CD14-positive monocyte (primary cell): Measurements from ENCODE around the gene CLDN19. TPM values are rescaled to one million over a fixed set of nuclear protein-coding genes. Genes with fewer than 3 reads are reported as not detected.

Experiments
- DNase-seq, 3 donors: peaks; one replicate each; pipeline ENCODE4 v3.0.0-alpha.2; 2011 to 2022
- H2AFZ ChIP-seq: 2 replicates; pipeline ENCODE4 v1.6.0; 2012; ENCODE audit warnings: mild to moderate bottlenecking, low read depth, low read length, inconsistent platforms; ENCODE audit not compliant: insufficient read depth, poor library complexity, severe bottlenecking
- H3K27ac ChIP-seq, 2 donors: 1 replicate in 1 of 2; 2 replicates in 1 of 2; pipeline ENCODE4 v1.5.1; 2012 to 2013; ENCODE audit warnings: low read length in 2 of 2, control low read depth in 1 of 2, inconsistent platforms in 1 of 2, low read depth in 1 of 2, mild to moderate bottlenecking in 1 of 2
- H3K27me3 ChIP-seq, 2 donors: one replicate each; pipeline versions ENCODE4 v1.6.0 to v1.6.1; 2011 to 2013; ENCODE audit warnings: low read length in 2 of 2; ENCODE audit not compliant: control insufficient read depth in 2 of 2, insufficient read depth in 2 of 2
- H3K36me3 ChIP-seq, 2 donors: replicated peaks in 1 of 2; 1 replicate in 1 of 2; 2 replicates in 1 of 2; pipeline versions ENCODE4 v1.5.1 to v1.6.1; 2012 to 2013; ENCODE audit warnings: low read length in 2 of 2, control low read depth in 1 of 2, inconsistent platforms in 1 of 2, mild to moderate bottlenecking in 1 of 2; ENCODE audit not compliant: insufficient read depth in 2 of 2, control insufficient read depth in 1 of 2
- H3K4me1 ChIP-seq, 2 donors: 1 replicate in 1 of 2; 2 replicates in 1 of 2; pipeline versions ENCODE4 v1.5.1 to v1.6.1; 2012 to 2013; ENCODE audit warnings: low read length in 2 of 2, control low read depth in 1 of 2, inconsistent platforms in 1 of 2, mild to moderate bottlenecking in 1 of 2, moderate library complexity in 1 of 2; ENCODE audit not compliant: insufficient read depth in 2 of 2, control insufficient read depth in 1 of 2
- H3K4me2 ChIP-seq: replicated peaks from 2 replicates; pipeline ENCODE3; 2012; ENCODE audit warnings: low read length, moderate library complexity, mild to moderate bottlenecking; ENCODE audit not compliant: poor library complexity, severe bottlenecking; ENCODE audit errors: extremely low read depth
- H3K4me3 ChIP-seq, 3 experiments: fragments of 200-600 bp in 1 of 3; sonication (generic) in 1 of 3; replicated peaks in 1 of 3; 1 replicate in 2 of 3; 2 replicates in 1 of 3; pipeline ENCODE4 v1.5.1; 2011 to 2013; ENCODE audit warnings: low read length in 3 of 3, mild to moderate bottlenecking in 3 of 3, control low read depth in 2 of 3, low read depth in 2 of 3, inconsistent platforms in 1 of 3, moderate library complexity in 1 of 3
- H3K79me2 ChIP-seq: 2 replicates; pipeline ENCODE4 v1.6.0; 2012; ENCODE audit warnings: mild to moderate bottlenecking, control low read depth, inconsistent platforms, low read length, moderate library complexity; ENCODE audit not compliant: insufficient read depth
- H3K9ac ChIP-seq: 2 replicates; pipeline ENCODE4 v1.6.0; 2017; ENCODE audit warnings: low read length, mild to moderate bottlenecking; ENCODE audit not compliant: insufficient read depth, poor library complexity, severe bottlenecking
- H3K9me3 ChIP-seq, 2 donors: replicated peaks in 1 of 2; 1 replicate in 1 of 2; 2 replicates in 1 of 2; pipeline versions ENCODE4 v1.5.1 to v1.6.1; 2012 to 2013; ENCODE audit warnings: low read length in 2 of 2, control low read depth in 1 of 2; ENCODE audit not compliant: control insufficient read depth in 1 of 2, insufficient read depth in 1 of 2
- H4K20me1 ChIP-seq: 2 replicates; pipeline ENCODE4 v1.6.0; 2012; ENCODE audit warnings: mild to moderate bottlenecking, low read length, control low read depth, moderate library complexity; ENCODE audit not compliant: insufficient read depth
- H3K27ac Mint-ChIP-seq, 7 donors: one replicate each; pipeline ENCODE4 v1.8.0; 2020; ENCODE audit warnings: mild to moderate bottlenecking in 7 of 7, mixed read lengths in 7 of 7, moderate library complexity in 6 of 7, inconsistent platforms in 2 of 7
- H3K27me3 Mint-ChIP-seq, 3 donors: one replicate each; pipeline ENCODE4 v1.8.0; 2021 to 2022; ENCODE audit warnings: low read depth in 3 of 3, mild to moderate bottlenecking in 3 of 3, mixed read lengths in 3 of 3, moderate library complexity in 3 of 3, inconsistent platforms in 1 of 3
- H3K36me3 Mint-ChIP-seq, 2 donors: one replicate each; pipeline ENCODE4 v1.8.0; 2020; ENCODE audit warnings: mixed read lengths in 2 of 2, inconsistent platforms in 1 of 2, mild to moderate bottlenecking in 1 of 2
- H3K4me1 Mint-ChIP-seq: one replicate; pipeline ENCODE4 v1.8.0; 2020; ENCODE audit warnings: mild to moderate bottlenecking, mixed read lengths
- H3K4me3 Mint-ChIP-seq, 2 donors: one replicate each; pipeline ENCODE4 v1.8.0; 2020; ENCODE audit warnings: mild to moderate bottlenecking in 2 of 2, mixed read lengths in 2 of 2, moderate library complexity in 1 of 2
- H3K9me3 Mint-ChIP-seq, 7 donors: one replicate each; pipeline ENCODE4 v1.8.0; 2020 to 2022; ENCODE audit warnings: mixed read lengths in 7 of 7, mild to moderate bottlenecking in 6 of 7, moderate library complexity in 6 of 7, inconsistent platforms in 2 of 7
- WGBS: methylation state at CpG from one replicate; pipeline ENCODE4 v1.1.5; 2013; ENCODE audit warnings: missing lambda C conversion rate; ENCODE audit not compliant: insufficient coverage; 5-methylcytosine and 5-hydroxymethylcytosine counted together
- intact Hi-C, 2 donors: fragments of 100-400 bp; cut with micrococcal nuclease; formaldehyde crosslinking; loops; one replicate each; pipeline versions ENCODE4 v1.15.0 to v1.15.1; 2023
- polyA plus RNA-seq, 3 donors: library from polyadenylated mRNA; depleted of rRNA in 1 of 3; unstranded in 2 of 3; stranded (reverse) in 1 of 3; fragments of 300-500 nt in 2 of 3; fragments of >200 nt in 1 of 3; fragmentation: Illumina TruSeq in 2 of 3; gene quantifications; 1 replicate in 2 of 3; 2 replicates in 1 of 3; pipeline ENCODE4 v1.2.3, GENCODE V29; 2012 to 2021
- TF ChIP-seq, protein P1 (sequence below): fragments of 200-600 bp; IDR thresholded peaks from one replicate; pipeline ENCODE4 v1.8.0; 2022; ENCODE audit warnings: antibody characterized with exemption, mild to moderate bottlenecking

The CLDN19 gene
- polyA plus RNA-seq, 3 donors: not detected

- DNase-seq: no peak
- Mint-ChIP-seq H3K9me3 (peaks cover 0 to 2% (median under 1%) of the 10 kb centered on the region in 7 donors), H3K4me3 (no peak overlapping the region), H3K27ac (peak overlapping the region in 1 of 7 donors; percentile 41), H3K36me3 (peaks cover 33 to 54% of the 10 kb centered on the region in 2 donors), H3K4me1 (peaks cover 28% of the 10 kb centered on the region), H3K27me3 (peaks cover 0 to 7% (median 2%) of the 10 kb centered on the region in 3 donors)
- Histone ChIP-seq H3K27me3 (no peaks in the 10 kb centered on the region), H4K20me1 (no peaks in the 10 kb centered on the region), H3K4me2 (no peak overlapping the region), H3K27ac (peak overlapping the region in 1 of 2 donors; percentile 72), H3K9me3 (no peaks in the 10 kb centered on the region), H3K79me2 (no peaks in the 10 kb centered on the region), H3K36me3 (peaks cover 26 to 48% of the 10 kb centered on the region in 2 donors), H3K4me3 (no peak overlapping the region), H3K4me1 (peaks cover 18% of the 10 kb centered on the region in 2 donors), H2AFZ (no peak overlapping the region), H3K9ac (no peak overlapping the region)
- intact Hi-C loops: loop anchor here in 1 of 2 donors (10.0 kb wide), 1 partner anchor 402 kb away; no protein-coding TSS in a partner anchor
- TF ChIP-seq, protein P1, sequence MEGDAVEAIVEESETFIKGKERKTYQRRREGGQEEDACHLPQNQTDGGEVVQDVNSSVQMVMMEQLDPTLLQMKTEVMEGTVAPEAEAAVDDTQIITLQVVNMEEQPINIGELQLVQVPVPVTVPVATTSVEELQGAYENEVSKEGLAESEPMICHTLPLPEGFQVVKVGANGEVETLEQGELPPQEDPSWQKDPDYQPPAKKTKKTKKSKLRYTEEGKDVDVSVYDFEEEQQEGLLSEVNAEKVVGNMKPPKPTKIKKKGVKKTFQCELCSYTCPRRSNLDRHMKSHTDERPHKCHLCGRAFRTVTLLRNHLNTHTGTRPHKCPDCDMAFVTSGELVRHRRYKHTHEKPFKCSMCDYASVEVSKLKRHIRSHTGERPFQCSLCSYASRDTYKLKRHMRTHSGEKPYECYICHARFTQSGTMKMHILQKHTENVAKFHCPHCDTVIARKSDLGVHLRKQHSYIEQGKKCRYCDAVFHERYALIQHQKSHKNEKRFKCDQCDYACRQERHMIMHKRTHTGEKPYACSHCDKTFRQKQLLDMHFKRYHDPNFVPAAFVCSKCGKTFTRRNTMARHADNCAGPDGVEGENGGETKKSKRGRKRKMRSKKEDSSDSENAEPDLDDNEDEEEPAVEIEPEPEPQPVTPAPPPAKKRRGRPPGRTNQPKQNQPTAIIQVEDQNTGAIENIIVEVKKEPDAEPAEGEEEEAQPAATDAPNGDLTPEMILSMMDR: no peak
- whole genome bisulfite sequencing: 98% methylated on average over 12 of the region's 12 CpGs
Observed at GRCh38 chr1:42746436-42747105, 6.5 kb upstream of the CLDN19 start.

GRCh38 chr1:42745851-42746250 is 5.8 kb upstream of the CLDN19 start:
- H3K4me3 Mint-ChIP-seq: no peak overlapping the region
- H3K36me3 Mint-ChIP-seq: peaks cover 32 to 52% of the 10 kb centered on the region in 2 donors
- no peak overlapping the region for H3K4me2 ChIP-seq
- intact Hi-C loops: loop anchor here in 1 of 2 donors (10.0 kb wide), 1 partner anchor 401 kb away; no protein-coding TSS in a partner anchor
- no peaks in the 10 kb centered on the region for H4K20me1 ChIP-seq
- no peak overlapping the region for H3K9ac ChIP-seq
- no peaks in the 10 kb centered on the region for H3K79me2 ChIP-seq
- no peak for DNase-seq
- H3K9me3 ChIP-seq: no peaks in the 10 kb centered on the region
- H3K9me3 Mint-ChIP-seq: peaks cover 0 to 2% (median 0%) of the 10 kb centered on the region in 7 donors
- WGBS: 100% methylated on average over 5 of the region's 8 CpGs
- H2AFZ ChIP-seq: no peak overlapping the region
- TF ChIP-seq, protein P1: no peak
- peak overlapping the region in 1 of 7 donors; percentile 18 for H3K27ac Mint-ChIP-seq
- no peaks in the 10 kb centered on the region for H3K27me3 ChIP-seq
- peaks cover 26 to 47% of the 10 kb centered on the region in 2 donors for H3K36me3 ChIP-seq
- H3K4me1 ChIP-seq: peaks cover 18% of the 10 kb centered on the region in 2 donors
- H3K27ac ChIP-seq: no peak overlapping the region
- no peak overlapping the region for H3K4me3 ChIP-seq
- H3K4me1 Mint-ChIP-seq: peaks cover 28% of the 10 kb centered on the region
- H3K27me3 Mint-ChIP-seq: peaks cover 0 to 7% (median 2%) of the 10 kb centered on the region in 3 donors
